ENCODE results near the gene MFSD6. TPM values are rescaled to one million over a fixed set of nuclear protein-coding genes. Genes with fewer than 3 reads are reported as not detected.

The MFSD6 gene
- total RNA-seq, 1 experiment from 2014 or later = 4.7 TPM

GRCh38 chr2:190550137-190550536 lies 142.0 kb downstream of the MFSD6 start:
- POLR2A ChIA-PET = no interaction called here
- no peaks in the 10 kb centered on the region for H3K27me3 Mint-ChIP-seq (ENCODE audit: low read depth)
- peak; percentile 63 for ATAC-seq
- CTCF ChIA-PET = interaction anchor here (1.0 kb wide), 1 partner anchor 12 kb away, joined by 3 read pairs; no protein-coding TSS in a partner anchor
- DNase-seq (ENCODE audit: low spot score) = no peak
- no peaks in the 10 kb centered on the region for H3K36me3 Mint-ChIP-seq
- H3K4me3 Mint-ChIP-seq = no peak overlapping the region
- no peaks in the 10 kb centered on the region for H3K4me1 Mint-ChIP-seq
- TF ChIP-seq ZBTB43 (CRISPR knock-in tag; IDR thresholded peaks at IDR 0.05) (no peak), ZNF232 (CRISPR knock-in tag; IDR thresholded peaks at IDR 0.05) (no peak), CBFB (CRISPR knock-in tag; IDR thresholded peaks at IDR 0.05; ENCODE audit: low read depth) (no peak), JUN (CRISPR knock-in tag; IDR thresholded peaks at IDR 0.05) (no peak), GRHL2 (CRISPR knock-in tag; IDR thresholded peaks at IDR 0.05; ENCODE audit: insufficient replicate concordance, severe bottlenecking) (no peak), SP1 (CRISPR knock-in tag; conservative IDR thresholded peaks at IDR 0.05) (no peak), NR2C2 (CRISPR knock-in tag; IDR thresholded peaks at IDR 0.05) (no peak)
- no peaks in the 10 kb centered on the region; the same call in 1 of the 2 replicates for H3K9me3 Mint-ChIP-seq
- H3K27ac Mint-ChIP-seq = no peak overlapping the region

Other genes starting within 250 kb of the MFSD6 start
- 26.5 to 32.2 TPM (median 29.6 TPM) in 3 replicates for gene HIBCH, start 88.5 kb upstream of the MFSD6 start, total RNA-seq (2021)
- 2.3 to 3.4 TPM (median 2.3 TPM) in 3 replicates for gene INPP1, start 64.8 kb upstream of the MFSD6 start, total RNA-seq (2021)
- 6.0 to 7.3 TPM (median 7.2 TPM) in 3 replicates for gene NEMP2, start 126.4 kb downstream of the MFSD6 start, total RNA-seq (2021)
- gene NAB1, start 240.7 kb downstream of the MFSD6 start, total RNA-seq (2021) = 30.2 to 32.0 TPM (median 31.2 TPM) in 3 replicates